IMR-90 (cell line): ENCODE data around the gene RXRB.

Source experiments
- BHLHE40 ChIP-seq: fragments of 150-350 bp; IDR thresholded peaks from 2 replicates; pipeline ENCODE4 v1.6.1; 2016; ENCODE audit warnings: mild to moderate bottlenecking, low read depth, low read length
- CEBPB ChIP-seq: IDR thresholded peaks from 2 replicates; pipeline ENCODE4 v1.6.1; 2012; ENCODE audit warnings: low read depth, low read length, improper control_type of control experiment
- MAFK ChIP-seq: IDR thresholded peaks from 2 replicates; pipeline ENCODE4 v1.6.1; 2012; ENCODE audit warnings: low read depth, low read length, improper control_type of control experiment
- POLR2A ChIP-seq: IDR thresholded peaks from 2 replicates; pipeline ENCODE4 v1.6.1; 2012; ENCODE audit warnings: mild to moderate bottlenecking, low read depth, low read length
- RAD21 ChIP-seq: IDR thresholded peaks from 2 replicates; pipeline ENCODE4 v1.6.1; 2012; ENCODE audit warnings: low read length, improper control_type of control experiment
- RFX5 ChIP-seq: IDR thresholded peaks from 2 replicates; pipeline ENCODE4 v1.8.0; 2012; ENCODE audit warnings: low read depth, mild to moderate bottlenecking, low read length, moderate library complexity
- SMC3 ChIP-seq: fragments of 150-350 bp; IDR thresholded peaks from 2 replicates; pipeline ENCODE4 v1.6.1; 2016; ENCODE audit warnings: low read depth, mild to moderate bottlenecking, antibody characterized with exemption, low read length, moderate library complexity
- TF ChIP-seq, protein P1 (sequence below): conservative IDR thresholded peaks from 2 replicates; pipeline ENCODE4 v1.5.1; 2012; ENCODE audit warnings: mild to moderate bottlenecking, low read depth, low read length, improper control_type of control experiment
- TF ChIP-seq, protein P2 (sequence below): fragments of 150-350 bp; IDR thresholded peaks from 2 replicates; pipeline ENCODE4 v1.6.1; 2017; ENCODE audit warnings: mild to moderate bottlenecking, antibody characterized with exemption, low read length, low read depth

DNA sequence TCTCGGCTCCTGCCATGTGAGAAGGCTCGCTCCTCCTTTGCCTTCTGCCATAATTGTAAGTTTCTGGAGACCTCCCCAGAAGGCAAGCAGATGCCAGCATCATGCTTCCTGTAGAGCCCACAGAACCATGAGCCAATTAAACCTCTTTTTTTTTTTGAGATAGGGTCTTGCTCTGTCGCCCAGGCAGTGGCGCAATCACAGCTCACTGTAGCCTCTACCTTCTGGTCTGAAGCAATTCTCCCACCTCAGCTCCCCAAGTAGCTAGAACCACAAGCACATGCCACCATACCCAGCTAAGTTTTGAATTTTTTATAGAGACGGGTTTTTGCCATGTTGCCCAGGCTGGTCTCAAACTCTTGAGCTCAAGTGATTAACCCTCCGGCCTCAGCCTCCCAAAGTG, 36.4 kb upstream of the RXRB start:
- TF ChIP-seq, protein P1, sequence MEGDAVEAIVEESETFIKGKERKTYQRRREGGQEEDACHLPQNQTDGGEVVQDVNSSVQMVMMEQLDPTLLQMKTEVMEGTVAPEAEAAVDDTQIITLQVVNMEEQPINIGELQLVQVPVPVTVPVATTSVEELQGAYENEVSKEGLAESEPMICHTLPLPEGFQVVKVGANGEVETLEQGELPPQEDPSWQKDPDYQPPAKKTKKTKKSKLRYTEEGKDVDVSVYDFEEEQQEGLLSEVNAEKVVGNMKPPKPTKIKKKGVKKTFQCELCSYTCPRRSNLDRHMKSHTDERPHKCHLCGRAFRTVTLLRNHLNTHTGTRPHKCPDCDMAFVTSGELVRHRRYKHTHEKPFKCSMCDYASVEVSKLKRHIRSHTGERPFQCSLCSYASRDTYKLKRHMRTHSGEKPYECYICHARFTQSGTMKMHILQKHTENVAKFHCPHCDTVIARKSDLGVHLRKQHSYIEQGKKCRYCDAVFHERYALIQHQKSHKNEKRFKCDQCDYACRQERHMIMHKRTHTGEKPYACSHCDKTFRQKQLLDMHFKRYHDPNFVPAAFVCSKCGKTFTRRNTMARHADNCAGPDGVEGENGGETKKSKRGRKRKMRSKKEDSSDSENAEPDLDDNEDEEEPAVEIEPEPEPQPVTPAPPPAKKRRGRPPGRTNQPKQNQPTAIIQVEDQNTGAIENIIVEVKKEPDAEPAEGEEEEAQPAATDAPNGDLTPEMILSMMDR, result no peak
- TF ChIP-seq POLR2A, result no peak
- TF ChIP-seq RFX5, result no peak
- TF ChIP-seq RAD21, result no peak
- TF ChIP-seq, protein P2, sequence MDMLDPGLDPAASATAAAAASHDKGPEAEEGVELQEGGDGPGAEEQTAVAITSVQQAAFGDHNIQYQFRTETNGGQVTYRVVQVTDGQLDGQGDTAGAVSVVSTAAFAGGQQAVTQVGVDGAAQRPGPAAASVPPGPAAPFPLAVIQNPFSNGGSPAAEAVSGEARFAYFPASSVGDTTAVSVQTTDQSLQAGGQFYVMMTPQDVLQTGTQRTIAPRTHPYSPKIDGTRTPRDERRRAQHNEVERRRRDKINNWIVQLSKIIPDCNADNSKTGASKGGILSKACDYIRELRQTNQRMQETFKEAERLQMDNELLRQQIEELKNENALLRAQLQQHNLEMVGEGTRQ, result no peak
- TF ChIP-seq MAFK, result no peak
- TF ChIP-seq SMC3, result no peak
- TF ChIP-seq BHLHE40, result no peak
- no peak for TF ChIP-seq CEBPB
